CD4-positive, alpha-beta memory T cell (primary cell): ENCODE data around the gene NR2E3. TPM values are rescaled to one million over a fixed set of nuclear protein-coding genes. Genes with fewer than 3 reads are reported as not detected.

Experiments used
- CTCF ChIA-PET: fragments of 350-600 bp; sonication (Branson Sonifier 250); formaldehyde crosslinking; loops from one replicate; lab custom pipeline; 2021; ENCODE audit warnings: inconsistent platforms; ENCODE audit not compliant: partially characterized antibody; lab: Charles Lee
- POLR2A ChIA-PET: fragments of 350-600 bp; sonication (Branson Sonifier 250); formaldehyde crosslinking; loops from one replicate; lab custom pipeline; 2021; ENCODE audit not compliant: partially characterized antibody; lab: Charles Lee
- DNase-seq, 5 donors: peaks; one replicate each; pipeline versions ENCODE4 v3.0.0 to v3.0.0-alpha.2; 2020 to 2022; ENCODE audit warnings: mixed read lengths in 1 of 5
- H3K27ac ChIP-seq: one replicate; pipeline ENCODE4 v1.7.0; 2013; ENCODE audit warnings: low read depth, low read length
- H3K27me3 ChIP-seq: 2 replicates; pipeline ENCODE4 v1.7.0; 2013; ENCODE audit warnings: mild to moderate bottlenecking, low read length, moderate library complexity; ENCODE audit not compliant: insufficient read depth
- H3K36me3 ChIP-seq: 2 replicates; pipeline ENCODE4 v1.7.0; 2013; ENCODE audit warnings: mild to moderate bottlenecking, low read length, moderate library complexity; ENCODE audit not compliant: insufficient read depth
- H3K4me1 ChIP-seq: 2 replicates; pipeline ENCODE4 v1.7.0; 2013; ENCODE audit warnings: mild to moderate bottlenecking, low read length, moderate library complexity; ENCODE audit not compliant: insufficient read depth
- H3K4me3 ChIP-seq, 2 donors: one replicate each; pipeline ENCODE4 v1.7.0; 2013; ENCODE audit warnings: low read length in 2 of 2, mild to moderate bottlenecking in 1 of 2
- H3K9me3 ChIP-seq, 2 donors: one replicate each; pipeline ENCODE4 v1.7.0; 2013; ENCODE audit warnings: low read length in 2 of 2, control low read depth in 1 of 2; ENCODE audit not compliant: control insufficient read depth in 1 of 2
- H3K27ac Mint-ChIP-seq, 7 donors: one replicate each; pipeline ENCODE4 v1.8.0; 2020 to 2021; ENCODE audit warnings: mixed read lengths in 7 of 7, mild to moderate bottlenecking in 6 of 7, inconsistent platforms in 3 of 7, moderate library complexity in 3 of 7
- H3K27me3 Mint-ChIP-seq, 2 donors: one replicate each; pipeline ENCODE4 v1.8.0; 2020 to 2021; ENCODE audit warnings: mixed read lengths in 2 of 2
- H3K36me3 Mint-ChIP-seq, 2 donors: one replicate each; pipeline ENCODE4 v1.8.0; 2020 to 2021; ENCODE audit warnings: mixed read lengths in 2 of 2, inconsistent platforms in 1 of 2, mild to moderate bottlenecking in 1 of 2
- H3K4me1 Mint-ChIP-seq, 4 donors: one replicate each; pipeline ENCODE4 v1.8.0; 2020 to 2021; ENCODE audit warnings: mixed read lengths in 4 of 4, mild to moderate bottlenecking in 1 of 4
- H3K4me3 Mint-ChIP-seq, 8 donors: one replicate each; pipeline ENCODE4 v1.8.0; 2020 to 2021; ENCODE audit warnings: mixed read lengths in 8 of 8, mild to moderate bottlenecking in 7 of 8, moderate library complexity in 6 of 8, inconsistent platforms in 3 of 8
- H3K9me3 Mint-ChIP-seq, 8 donors: one replicate each; pipeline ENCODE4 v1.8.0; 2020 to 2021; ENCODE audit warnings: mixed read lengths in 8 of 8, mild to moderate bottlenecking in 5 of 8, inconsistent platforms in 3 of 8, moderate library complexity in 1 of 8
- intact Hi-C: fragments of 100-400 bp; cut with micrococcal nuclease; formaldehyde crosslinking; loops from one replicate; pipeline ENCODE4 v1.15.1; 2023
- polyA plus RNA-seq, 2 donors: library from polyadenylated mRNA; unstranded; fragments of 300-500 nt; fragmentation: Illumina TruSeq; gene quantifications; one replicate each; pipeline ENCODE4 v1.2.3, GENCODE V29; 2021
- total RNA-seq, 2 experiments: library from RNA; stranded (reverse); gene quantifications; one replicate each; pipeline ENCODE4 v1.2.3, GENCODE V29; 2021

NR2E3 gene
- total and polyA plus RNA-seq, 4 experiments from 2014 or later: not detected

DNA sequence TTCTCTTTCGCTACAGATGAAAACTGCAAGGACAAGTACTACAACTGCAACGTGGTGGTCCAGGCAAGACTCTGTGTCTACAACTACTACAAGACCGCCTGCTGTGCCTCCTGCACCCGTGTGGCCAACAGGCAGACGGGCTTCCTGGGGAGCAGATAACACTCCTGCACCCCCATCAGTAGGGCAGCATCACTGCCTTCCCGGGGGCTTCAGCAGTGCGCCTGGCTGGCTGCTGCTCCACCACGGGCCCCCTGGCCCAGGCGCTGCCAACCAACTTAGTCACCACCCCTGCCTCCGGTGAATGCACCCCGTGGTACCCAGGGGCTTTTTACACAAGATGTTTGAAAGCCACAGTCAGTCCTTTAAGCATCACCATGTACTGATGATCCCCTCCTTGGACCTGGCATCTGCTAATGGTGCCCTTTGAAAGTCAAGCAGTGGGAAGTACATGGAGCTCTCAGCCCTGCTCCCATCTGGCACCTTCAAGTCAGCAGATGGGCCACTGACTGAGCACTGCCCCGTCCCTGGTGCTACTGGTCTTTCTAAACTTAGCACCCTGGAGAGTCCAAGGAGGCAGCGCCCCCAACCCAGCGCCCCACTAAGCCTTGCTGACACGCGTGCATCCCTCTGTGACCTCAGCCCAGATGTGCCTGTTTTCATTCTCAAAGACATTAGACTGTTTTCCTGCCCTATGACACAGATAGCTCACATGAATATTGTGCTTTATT, 33.0 kb upstream of the NR2E3 start:
- Histone ChIP-seq H3K9me3 (no peaks in the 10 kb centered on the region), H3K27ac (no peak overlapping the region), H3K36me3 (no peaks in the 10 kb centered on the region), H3K4me1 (no peaks in the 10 kb centered on the region), H3K27me3 (no peaks in the 10 kb centered on the region), H3K4me3 (no peak overlapping the region)
- H3K4me1 Mint-ChIP-seq: peaks cover 0 to 3% (median 1%) of the 10 kb centered on the region in 4 donors
- H3K9me3 Mint-ChIP-seq: no peaks in the 10 kb centered on the region
- H3K27me3 Mint-ChIP-seq: peaks cover 2 to 7% of the 10 kb centered on the region in 2 donors
- no peak overlapping the region for H3K4me3 Mint-ChIP-seq
- intact Hi-C loops: no loop called here
- ChIA-PET POLR2A (no interaction called here), CTCF (interaction anchor here (1.0 to 5.4 kb wide), 2 partner anchors 379 to 382 kb away, joined by 4 to 62 read pairs; no protein-coding TSS in a partner anchor)
- DNase-seq: no peak
- H3K36me3 Mint-ChIP-seq: no peaks in the 10 kb centered on the region
- no peak overlapping the region for H3K27ac Mint-ChIP-seq

DNA sequence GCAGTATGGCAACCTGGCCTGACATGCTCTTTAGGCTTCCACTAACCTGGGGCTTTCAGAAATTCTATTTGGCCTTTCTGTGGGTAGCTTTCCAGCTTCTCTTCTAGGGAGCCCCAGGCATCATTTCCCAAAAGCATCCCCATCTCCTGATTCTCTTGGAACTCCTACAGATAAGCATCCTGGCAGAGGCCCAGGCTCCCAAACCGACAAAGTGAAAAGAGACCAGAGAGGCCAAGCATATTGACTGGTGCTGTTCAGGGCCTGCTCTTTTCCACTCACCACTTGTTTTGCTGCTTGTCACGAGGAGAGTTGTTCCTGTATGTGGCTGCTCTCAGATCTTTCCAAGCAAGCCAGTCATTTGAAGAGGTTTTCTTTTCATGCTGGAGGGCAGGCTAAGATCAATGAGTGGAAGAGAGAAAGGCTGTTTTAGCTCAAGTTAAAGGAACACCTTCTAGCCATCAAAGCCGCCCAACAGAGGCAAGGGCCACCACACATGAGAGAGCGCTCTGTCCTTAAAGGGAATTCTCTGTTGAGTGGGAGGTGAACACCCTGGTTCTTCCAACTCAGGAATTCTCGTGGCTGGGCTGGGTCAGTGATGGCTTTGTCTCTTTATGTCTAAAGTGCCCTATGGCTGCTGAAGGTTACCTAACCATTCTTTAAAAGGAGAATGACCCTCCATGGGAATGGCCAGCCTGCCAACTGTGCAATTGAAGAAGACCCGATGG, 31.1 kb upstream of the NR2E3 start:
- no peak overlapping the region for H3K4me3 ChIP-seq
- Mint-ChIP-seq H3K9me3 (no peaks in the 10 kb centered on the region), H3K4me3 (no peak overlapping the region), H3K4me1 (peaks cover 0 to 3% (median 1%) of the 10 kb centered on the region in 4 donors), H3K36me3 (no peaks in the 10 kb centered on the region), H3K27ac (peak overlapping the region in 1 of 7 donors; percentile 24), H3K27me3 (peaks cover 3 to 11% of the 10 kb centered on the region in 2 donors)
- H3K27ac ChIP-seq: no peak overlapping the region
- no peaks in the 10 kb centered on the region for H3K36me3 ChIP-seq
- no peak for DNase-seq
- ChIA-PET POLR2A (no interaction called here), CTCF (interaction anchor here (0.6 to 5.4 kb wide), 9 partner anchors 8 to 398 kb away, joined by 3 to 62 read pairs (median 5); no protein-coding TSS in a partner anchor)
- no peaks in the 10 kb centered on the region for H3K4me1 ChIP-seq
- no peaks in the 10 kb centered on the region for H3K9me3 ChIP-seq
- intact Hi-C loops: no loop called here
- no peaks in the 10 kb centered on the region for H3K27me3 ChIP-seq

DNA sequence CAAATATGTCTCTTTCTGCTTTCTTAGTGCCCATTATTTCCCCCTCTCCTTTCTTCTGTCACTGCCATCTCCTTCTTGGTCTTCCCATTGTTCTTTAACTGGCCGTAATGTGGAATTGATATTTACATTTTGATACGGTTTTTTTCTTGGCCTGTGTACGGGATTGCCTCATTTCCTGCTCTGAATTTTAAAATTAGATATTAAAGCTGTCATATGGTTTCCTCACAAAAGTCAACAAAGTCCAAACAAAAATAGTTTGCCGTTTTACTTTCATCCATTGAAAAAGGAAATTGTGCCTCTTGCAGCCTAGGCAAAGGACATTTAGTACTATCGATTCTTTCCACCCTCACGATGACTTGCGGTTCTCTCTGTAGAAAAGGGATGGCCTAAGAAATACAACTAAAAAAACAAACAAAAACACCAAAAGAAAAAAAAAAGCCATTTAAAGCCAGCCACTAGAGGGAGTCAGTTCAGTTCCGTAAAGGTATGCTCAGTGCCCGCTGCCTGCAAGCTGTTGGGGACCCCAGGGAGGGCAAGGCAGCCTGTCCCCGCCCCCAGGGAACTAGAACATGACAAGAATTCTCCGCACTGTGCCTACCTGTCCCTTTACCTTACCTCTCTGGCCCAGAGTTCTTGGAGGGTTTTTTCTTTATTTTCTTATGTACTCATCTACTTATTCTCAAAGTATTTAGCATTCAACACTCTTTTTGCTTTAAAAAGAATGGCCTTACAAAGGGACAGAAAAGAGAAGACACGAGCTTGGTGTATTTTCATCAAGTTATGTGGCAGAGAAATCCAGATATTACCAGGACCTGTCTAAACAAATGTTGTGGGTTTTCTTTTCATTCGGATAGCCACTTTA, 30.0 kb upstream of the NR2E3 start:
- no peak overlapping the region for H3K27ac Mint-ChIP-seq
- no peaks in the 10 kb centered on the region for H3K9me3 Mint-ChIP-seq
- POLR2A ChIA-PET: no interaction called here
- CTCF ChIA-PET: interaction anchor here (0.9 to 5.4 kb wide), 12 partner anchors 8 to 376 kb away, joined by 3 to 62 read pairs (median 5); no protein-coding TSS in a partner anchor
- H3K27me3 ChIP-seq: no peaks in the 10 kb centered on the region
- intact Hi-C loops: loop anchor here (1.0 kb wide), 1 partner anchor 376 kb away; no protein-coding TSS in a partner anchor
- DNase-seq: peak in 4 of 5 donors; percentile 25 to 37 (median 32)
- no peaks in the 10 kb centered on the region for H3K9me3 ChIP-seq
- peak overlapping the region in 1 of 8 donors; percentile 6 for H3K4me3 Mint-ChIP-seq
- H3K4me3 ChIP-seq: no peak overlapping the region
- H3K36me3 Mint-ChIP-seq: no peaks in the 10 kb centered on the region
- H3K27ac ChIP-seq: no peak overlapping the region
- no peaks in the 10 kb centered on the region for H3K4me1 ChIP-seq
- peaks cover 4 to 15% of the 10 kb centered on the region in 2 donors for H3K27me3 Mint-ChIP-seq
- H3K4me1 Mint-ChIP-seq: peaks cover 0 to 3% (median 1%) of the 10 kb centered on the region in 4 donors
- no peaks in the 10 kb centered on the region for H3K36me3 ChIP-seq

DNA sequence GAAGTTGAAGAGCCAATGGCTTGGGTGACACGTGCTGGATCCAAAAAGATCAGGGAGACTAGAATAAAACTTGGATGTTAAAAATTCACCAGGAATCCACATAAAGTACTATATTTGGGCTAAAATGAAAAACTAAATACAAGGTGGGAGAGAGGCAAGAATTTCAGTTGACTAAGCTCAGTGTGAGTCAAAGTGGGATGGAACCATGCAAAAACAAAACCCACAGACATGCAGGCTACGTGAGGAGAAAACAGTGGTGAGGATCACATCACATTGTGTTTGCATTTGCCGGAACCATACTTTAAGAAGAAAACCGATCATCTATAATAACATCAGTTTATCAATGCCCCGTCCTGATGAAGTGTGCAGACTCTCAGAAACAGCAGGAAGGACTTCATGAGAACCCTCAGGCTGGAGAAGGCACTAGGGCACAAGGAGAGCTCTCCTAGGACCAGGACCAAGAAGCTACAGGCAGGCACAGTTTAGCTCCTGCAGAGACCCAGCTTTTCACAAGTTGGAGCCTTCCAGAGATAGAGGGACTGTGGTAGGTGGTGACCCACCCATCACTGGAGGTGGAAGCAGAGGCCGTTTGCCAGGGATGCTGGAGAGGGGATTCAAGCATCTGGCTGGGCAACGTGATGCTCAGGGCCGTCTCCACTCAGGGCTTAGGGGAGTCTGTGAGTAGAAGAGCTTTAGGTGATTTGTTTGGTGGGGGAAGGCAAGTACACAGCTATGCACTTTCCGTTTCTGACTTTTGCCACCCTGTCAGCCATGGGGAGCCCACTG, 29.0 kb upstream of the NR2E3 start:
- Mint-ChIP-seq H3K27me3 (peaks cover 4 to 15% of the 10 kb centered on the region in 2 donors), H3K4me3 (no peak overlapping the region), H3K9me3 (no peaks in the 10 kb centered on the region), H3K4me1 (peaks cover 0 to 3% (median 1%) of the 10 kb centered on the region in 4 donors), H3K27ac (no peak overlapping the region), H3K36me3 (no peaks in the 10 kb centered on the region)
- Histone ChIP-seq H3K4me3 (no peak overlapping the region), H3K36me3 (no peaks in the 10 kb centered on the region), H3K9me3 (no peaks in the 10 kb centered on the region), H3K27me3 (no peaks in the 10 kb centered on the region), H3K27ac (no peak overlapping the region), H3K4me1 (no peaks in the 10 kb centered on the region)
- intact Hi-C loops: no loop called here
- POLR2A ChIA-PET: no interaction called here
- CTCF ChIA-PET: interaction anchor here (0.8 to 5.4 kb wide), 12 partner anchors 8 to 375 kb away, joined by 3 to 62 read pairs (median 5); no protein-coding TSS in a partner anchor
- DNase-seq: no peak

DNA sequence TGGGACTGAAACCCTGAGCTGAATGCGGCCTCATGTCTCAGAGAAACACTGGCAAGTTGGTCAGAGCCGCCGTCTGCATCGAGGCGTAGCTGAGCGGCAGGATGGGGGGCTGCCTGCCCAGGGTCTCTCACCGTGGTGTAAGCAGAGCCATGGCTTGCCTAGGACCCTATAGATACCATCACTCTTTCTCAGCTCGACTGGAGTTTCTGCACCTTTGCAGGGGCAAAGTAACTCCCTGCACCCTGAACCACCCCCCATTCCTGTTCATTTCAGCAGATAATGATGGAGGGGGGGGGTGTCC, 28.4 kb upstream of the NR2E3 start:
- Mint-ChIP-seq H3K27ac (no peak overlapping the region), H3K4me1 (peaks cover 0 to 3% (median 1%) of the 10 kb centered on the region in 4 donors), H3K36me3 (no peaks in the 10 kb centered on the region), H3K4me3 (no peak overlapping the region), H3K9me3 (no peaks in the 10 kb centered on the region), H3K27me3 (peaks cover 4 to 15% of the 10 kb centered on the region in 2 donors)
- Histone ChIP-seq H3K9me3 (no peaks in the 10 kb centered on the region), H3K27me3 (no peaks in the 10 kb centered on the region), H3K4me3 (no peak overlapping the region), H3K27ac (no peak overlapping the region), H3K36me3 (no peaks in the 10 kb centered on the region), H3K4me1 (no peaks in the 10 kb centered on the region)
- CTCF ChIA-PET: interaction anchor here (0.8 to 5.4 kb wide), 7 partner anchors 9 to 375 kb away, joined by 3 to 62 read pairs (median 5); no protein-coding TSS in a partner anchor
- DNase-seq: no peak
- POLR2A ChIA-PET: no interaction called here
- intact Hi-C loops: no loop called here

DNA sequence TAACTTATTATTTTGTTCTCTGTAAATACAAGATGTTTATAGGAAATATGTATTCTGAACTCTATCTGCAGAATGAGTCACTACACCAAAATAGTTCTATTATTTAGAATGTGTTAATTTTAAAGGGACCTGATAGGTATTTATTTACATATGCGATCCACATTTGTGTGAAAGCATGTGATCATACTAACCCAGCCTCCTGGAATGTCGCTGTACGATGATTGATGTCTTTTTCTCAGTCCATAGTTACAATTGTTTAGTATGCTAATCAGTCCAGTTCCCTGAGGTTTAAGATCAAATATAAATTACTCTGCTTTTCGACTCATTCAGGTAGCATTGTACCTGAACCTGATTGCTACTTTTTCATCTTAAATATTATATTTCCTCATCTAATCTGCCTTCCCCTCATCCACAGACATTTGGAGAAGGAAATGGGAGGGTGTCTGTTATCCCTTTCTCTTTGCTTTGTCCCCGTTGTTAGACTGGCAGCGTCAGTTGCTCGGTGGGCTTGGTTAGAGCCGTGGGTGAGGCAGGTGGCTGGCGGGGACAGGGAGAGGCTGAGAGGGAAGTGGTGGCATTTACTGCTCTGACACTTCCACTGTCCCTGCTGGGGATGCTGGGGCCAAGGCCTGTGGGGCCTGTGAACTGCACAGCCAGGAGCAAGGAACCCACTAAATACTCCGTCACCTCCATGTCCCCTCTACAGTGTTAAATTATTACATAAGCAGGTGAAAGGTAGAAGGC, 27.8 kb upstream of the NR2E3 start:
- Histone ChIP-seq H3K4me3 (no peak overlapping the region), H3K36me3 (no peaks in the 10 kb centered on the region), H3K9me3 (no peaks in the 10 kb centered on the region), H3K4me1 (no peaks in the 10 kb centered on the region), H3K27me3 (no peaks in the 10 kb centered on the region), H3K27ac (no peak overlapping the region)
- Mint-ChIP-seq H3K4me3 (no peak overlapping the region), H3K27me3 (peaks cover 4 to 15% of the 10 kb centered on the region in 2 donors), H3K9me3 (no peaks in the 10 kb centered on the region), H3K27ac (no peak overlapping the region), H3K36me3 (no peaks in the 10 kb centered on the region), H3K4me1 (peaks cover 0 to 3% (median 1%) of the 10 kb centered on the region in 4 donors)
- DNase-seq: no peak
- POLR2A ChIA-PET: no interaction called here
- intact Hi-C loops: no loop called here
- CTCF ChIA-PET: interaction anchor here (2.1 to 5.4 kb wide), 4 partner anchors 10 to 374 kb away, joined by 5 to 62 read pairs (median 26); no protein-coding TSS in a partner anchor
